HUES64 (cell line): ENCODE data around the gene MGAT2.

Experiments used
- H3K27ac ChIP-seq: 2 replicates; pipeline ENCODE4 v1.7.0; 2013; ENCODE audit warnings: low read depth, low read length, inconsistent platforms
- H3K27me3 ChIP-seq: 2 replicates; pipeline ENCODE4 v1.6.1; 2013; ENCODE audit warnings: mild to moderate bottlenecking, low read length; ENCODE audit not compliant: insufficient read depth
- H3K36me3 ChIP-seq: 2 replicates; pipeline ENCODE4 v1.6.1; 2013; ENCODE audit warnings: mild to moderate bottlenecking, low read length; ENCODE audit not compliant: insufficient read depth
- H3K4me1 ChIP-seq: 2 replicates; pipeline ENCODE4 v1.6.1; 2013; ENCODE audit warnings: mild to moderate bottlenecking, low read length, moderate library complexity; ENCODE audit not compliant: insufficient read depth
- H3K4me3 ChIP-seq: 2 replicates; pipeline ENCODE4 v1.5.1; 2013; ENCODE audit warnings: mild to moderate bottlenecking, low read length, moderate library complexity
- H3K9ac ChIP-seq: 2 replicates; pipeline ENCODE4 v1.6.1; 2013; ENCODE audit warnings: mild to moderate bottlenecking, low read depth, low read length
- H3K9me3 ChIP-seq: 2 replicates; pipeline ENCODE4 v1.6.1; 2013; ENCODE audit warnings: low read depth, low read length; ENCODE audit not compliant: insufficient read depth
- WGBS: fragments of 150-250, 120-280 bp; methylation state at CpG from one replicate; pipeline ENCODE4 v1.1.7; 2013; ENCODE audit warnings: missing lambda C conversion rate; 5-methylcytosine and 5-hydroxymethylcytosine counted together

Gene MGAT2

GRCh38 chr14:49585803-49586672 is 34.6 kb upstream of the MGAT2 start, which contains the start of gene RPS29:
RPS29 (minus strand) TSS chr14:49586380; CDS start chr14:49586346, 34 bp downstream.
- H3K27ac ChIP-seq: peak within 1 kb of the TSS; percentile 92
- H3K4me3 ChIP-seq: peak within 1 kb of the TSS; percentile 100
- peak within 1 kb of the TSS; percentile 100 for H3K9ac ChIP-seq
- H3K4me1 ChIP-seq: peaks cover 18% of the 10 kb centered on the region; the same call in 1 of the 2 replicates
- under 1% methylated on average over 52 of the region's 55 CpGs for WGBS
- H3K27me3 ChIP-seq: no peaks in the 10 kb centered on the region
- peaks cover 39% of the 10 kb centered on the region for H3K36me3 ChIP-seq
- no peaks in the 10 kb centered on the region for H3K9me3 ChIP-seq

- Histone ChIP-seq H3K27ac (peak overlapping the region; percentile 54; the same call in 1 of the 2 replicates), H3K36me3 (peaks cover 38% of the 10 kb centered on the region), H3K4me1 (peaks cover 15% of the 10 kb centered on the region; the same call in 1 of the 2 replicates), H3K27me3 (no peaks in the 10 kb centered on the region), H3K4me3 (peak overlapping the region; percentile 100), H3K9ac (no peak overlapping the region), H3K9me3 (no peaks in the 10 kb centered on the region)
- 0% methylated on average over 4 of the region's 21 CpGs for WGBS
Measured at GRCh38 chr14:49586673-49587460, 33.7 kb upstream of the MGAT2 start.

GRCh38 chr14:49589387-49589786 is 31.2 kb upstream of the MGAT2 start:
- peaks cover under 1% of the 10 kb centered on the region; the same call in 1 of the 2 replicates for H3K27me3 ChIP-seq
- no CpG with 5 or more reads among the region's 3 CpGs for WGBS
- H3K36me3 ChIP-seq: peaks cover 13% of the 10 kb centered on the region
- 0 out of 2 replicates have a peak, but pooled peaks cover under 1% of the 10 kb centered on the region for H3K4me1 ChIP-seq
- H3K9me3 ChIP-seq: no peaks in the 10 kb centered on the region
- H3K27ac ChIP-seq: no peak overlapping the region
- no peak overlapping the region for H3K9ac ChIP-seq
- H3K4me3 ChIP-seq: no peak overlapping the region

- H3K9ac ChIP-seq: no peak overlapping the region
- WGBS: 100% methylated on average over 1 of the region's 3 CpGs
Measured at GRCh38 chr14:49593016-49593415, 27.6 kb upstream of the MGAT2 start.

GRCh38 chr14:49594347-49595091 is 26.1 kb upstream of the MGAT2 start:
- Histone ChIP-seq H3K27me3 (peaks cover 2% of the 10 kb centered on the region; the same call in 1 of the 2 replicates), H3K9ac (no peak overlapping the region), H3K36me3 (no peaks in the 10 kb centered on the region), H3K27ac (no peak overlapping the region), H3K4me1 (no peaks in the 10 kb centered on the region), H3K9me3 (no peaks in the 10 kb centered on the region), H3K4me3 (no peak overlapping the region)
- 95% methylated on average over 4 of the region's 4 CpGs for WGBS

More at GRCh38 chr14:49593016-49593415, 27.6 kb upstream of the MGAT2 start:
- Histone ChIP-seq H3K4me1 (no peaks in the 10 kb centered on the region), H3K36me3 (no peaks in the 10 kb centered on the region), H3K27ac (no peak overlapping the region), H3K27me3 (peaks cover 2% of the 10 kb centered on the region; the same call in 1 of the 2 replicates), H3K9me3 (no peaks in the 10 kb centered on the region), H3K4me3 (no peak overlapping the region)

- Histone ChIP-seq H3K9ac (peak overlapping the region; percentile 93), H3K4me3 (peak overlapping the region; percentile 69), H3K9me3 (no peaks in the 10 kb centered on the region), H3K36me3 (peaks cover 13% of the 10 kb centered on the region), H3K27me3 (peaks cover 2% of the 10 kb centered on the region; the same call in 1 of the 2 replicates), H3K27ac (peak overlapping the region; percentile 95), H3K4me1 (no peaks in the 10 kb centered on the region)
- WGBS: 0% methylated on average over 15 of the region's 15 CpGs
Measured at GRCh38 chr14:49598189-49598484, 22.5 kb upstream of the MGAT2 start.

GRCh38 chr14:49598485-49599300 is 21.9 kb upstream of the MGAT2 start, which contains the start of gene LRR1:
LRR1 (plus strand) TSS chr14:49598940; CDS start chr14:49599021, 81 bp downstream.
- Histone ChIP-seq H3K27ac (peak within 1 kb of the TSS; percentile 95), H3K9ac (peak within 1 kb of the TSS; percentile 93), H3K4me1 (no peaks in the 10 kb centered on the region), H3K4me3 (peak within 1 kb of the TSS; percentile 69), H3K36me3 (peaks cover 16% of the 10 kb centered on the region), H3K9me3 (no peaks in the 10 kb centered on the region), H3K27me3 (peaks cover 2% of the 10 kb centered on the region; the same call in 1 of the 2 replicates)
- WGBS: under 1% methylated on average over 77 of the region's 77 CpGs

GRCh38 chr14:49607583-49607982 is 13.0 kb upstream of the MGAT2 start:
- Histone ChIP-seq H3K4me3 (no peak overlapping the region), H3K27me3 (no peaks in the 10 kb centered on the region), H3K4me1 (no peaks in the 10 kb centered on the region), H3K27ac (no peak overlapping the region), H3K9me3 (no peaks in the 10 kb centered on the region), H3K36me3 (peaks cover 47% of the 10 kb centered on the region), H3K9ac (no peak overlapping the region)
- 91% methylated on average over 6 of the region's 6 CpGs for WGBS

- no peak overlapping the region for H3K27ac ChIP-seq
- no peak overlapping the region for H3K9ac ChIP-seq
- H3K4me1 ChIP-seq: no peaks in the 10 kb centered on the region
- H3K9me3 ChIP-seq: no peaks in the 10 kb centered on the region
- H3K27me3 ChIP-seq: no peaks in the 10 kb centered on the region
- 93% methylated on average over 3 of the region's 4 CpGs for WGBS
- no peak overlapping the region for H3K4me3 ChIP-seq
- H3K36me3 ChIP-seq: peaks cover 24% of the 10 kb centered on the region
Measured at GRCh38 chr14:49612251-49612650, 8.3 kb upstream of the MGAT2 start.

- Histone ChIP-seq H3K36me3 (peaks cover 24% of the 10 kb centered on the region), H3K4me1 (no peaks in the 10 kb centered on the region), H3K4me3 (no peak overlapping the region), H3K27me3 (no peaks in the 10 kb centered on the region), H3K27ac (no peak overlapping the region), H3K9me3 (no peaks in the 10 kb centered on the region), H3K9ac (no peak overlapping the region)
- 94% methylated on average over 8 of the region's 8 CpGs for WGBS
Measured at GRCh38 chr14:49612671-49613070, 7.9 kb upstream of the MGAT2 start.
